Esophagus squamous epithelium (tissue), 4 donors: Measurements from ENCODE around the gene OBI1.

ENCODE experiments used
- CTCF ChIP-seq, 6 experiments: fragments of 450-650 bp in 4 of 6; fragments of 200-600 bp in 2 of 6; sonication (generic) in 2 of 6; IDR thresholded peaks; one replicate each; pipeline ENCODE4 v1.5.1; 2016 to 2019; ENCODE audit warnings: antibody characterized with exemption in 6 of 6, mild to moderate bottlenecking in 4 of 6, moderate library complexity in 4 of 6
- POLR2A ChIP-seq, 4 donors: fragments of 450-650 bp; IDR thresholded peaks; one replicate each; pipeline ENCODE4 v1.6.1; 2017; ENCODE audit warnings: antibody characterized with exemption in 4 of 4, mild to moderate bottlenecking in 4 of 4, moderate library complexity in 3 of 4

- no peak for TF ChIP-seq CTCF (IDR thresholded peaks at IDR 0.05)
- no peak for TF ChIP-seq POLR2A (IDR thresholded peaks at IDR 0.05)
These were observed 56.3 kb downstream of the OBI1 start for GRCh38 chr13:78602561-78603239.
